HEK293T (cell line): Measurements from ENCODE around the gene DYRK3.

Experiments
- CTCF ChIA-PET: fragments of 350-600 bp; formaldehyde crosslinking; extraction: SDS; loops from one replicate; lab custom pipeline; 2021; ENCODE audit warnings: antibody characterized with exemption, inconsistent platforms; lab: Yijun Ruan, JAX
- POLR2A ChIA-PET: fragments of 350-600 bp; formaldehyde crosslinking; extraction: SDS; loops from one replicate; lab custom pipeline; 2020; ENCODE audit warnings: antibody characterized with exemption, inconsistent platforms; lab: Yijun Ruan, JAX
- DNase-seq: peaks from one replicate; pipeline ENCODE4 v3.0.0; 2012; ENCODE audit warnings: mixed read lengths; ENCODE audit errors: extremely low spot score
- ARNT ChIP-seq: fragments of 450-650 bp; IDR thresholded peaks from 2 replicates; pipeline ENCODE4 v1.6.1; 2017; ENCODE audit warnings: mild to moderate bottlenecking
- BHLHE40 ChIP-seq: fragments of 450-650 bp; IDR thresholded peaks from 2 replicates; pipeline ENCODE4 v1.6.1; 2016; ENCODE audit warnings: mild to moderate bottlenecking, moderate library complexity, borderline replicate concordance
- CTBP1 ChIP-seq: fragments of 450-650 bp; IDR thresholded peaks from 2 replicates; pipeline ENCODE4 v1.6.1; 2016; ENCODE audit warnings: borderline replicate concordance
- ELF4 ChIP-seq: fragments of 450-650 bp; IDR thresholded peaks from 2 replicates; pipeline ENCODE4 v1.6.1; 2017; ENCODE audit warnings: antibody characterized with exemption
- FOXA1 ChIP-seq: fragments of 450-650 bp; IDR thresholded peaks from 2 replicates; pipeline ENCODE4 v1.6.1; 2016; ENCODE audit warnings: mild to moderate bottlenecking
- FOXK2 ChIP-seq: fragments of 450-650 bp; IDR thresholded peaks from 2 replicates; pipeline ENCODE4 v1.6.1; 2016; ENCODE audit warnings: mild to moderate bottlenecking
- FOXM1 ChIP-seq: fragments of 450-650 bp; IDR thresholded peaks from 2 replicates; pipeline ENCODE4 v1.6.1; 2017; ENCODE audit warnings: mild to moderate bottlenecking, borderline replicate concordance
- HDGF ChIP-seq: fragments of 450-650 bp; IDR thresholded peaks from 2 replicates; pipeline ENCODE4 v1.6.1; 2017; ENCODE audit warnings: antibody characterized with exemption, borderline replicate concordance
- L3MBTL2 ChIP-seq: fragments of 450-650 bp; conservative IDR thresholded peaks from 2 replicates; pipeline ENCODE4 v1.6.1; 2016; ENCODE audit warnings: mild to moderate bottlenecking
- LEF1 ChIP-seq: fragments of 450-650 bp; IDR thresholded peaks from 2 replicates; pipeline ENCODE4 v1.6.1; 2017; ENCODE audit warnings: mild to moderate bottlenecking, borderline replicate concordance
- NFRKB ChIP-seq: fragments of 450-650 bp; IDR thresholded peaks from 2 replicates; pipeline ENCODE4 v1.6.1; 2016; ENCODE audit warnings: mild to moderate bottlenecking, moderate library complexity
- PKNOX1 ChIP-seq: fragments of 450-650 bp; IDR thresholded peaks from 2 replicates; pipeline ENCODE4 v1.6.1; 2016
- SP1 ChIP-seq: fragments of 450-650 bp; IDR thresholded peaks from 2 replicates; pipeline ENCODE4 v1.6.1; 2017
- SUZ12 ChIP-seq: fragments of 450-650 bp; IDR thresholded peaks from 2 replicates; pipeline ENCODE4 v1.6.1; 2016; ENCODE audit warnings: mild to moderate bottlenecking
- TARDBP ChIP-seq: fragments of 450-650 bp; IDR thresholded peaks from 2 replicates; pipeline ENCODE4 v1.6.1; 2016
- ZNF384 ChIP-seq: fragments of 450-650 bp; IDR thresholded peaks from 2 replicates; pipeline ENCODE4 v1.6.1; 2016

DYRK3 gene

GRCh38 chr1:206691604-206692003 is 56.3 kb downstream of the DYRK3 start:
- DNase-seq, result no peak
- POLR2A ChIA-PET, result no interaction called here
- CTCF ChIA-PET, result interaction anchor here (0.6 to 1.1 kb wide), 2 partner anchors 35 to 107 kb away, joined by 3 to 5 read pairs; no protein-coding TSS in a partner anchor
- TF ChIP-seq L3MBTL2, result no peak
- TF ChIP-seq LEF1, result no peak
- no peak for TF ChIP-seq FOXM1
- no peak for TF ChIP-seq BHLHE40
- no peak for TF ChIP-seq TARDBP
- no peak for TF ChIP-seq FOXA1
- no peak for TF ChIP-seq NFRKB
- no peak for TF ChIP-seq ARNT
- TF ChIP-seq FOXK2, result no peak
- no peak for TF ChIP-seq ELF4
- TF ChIP-seq CTBP1, result no peak
- TF ChIP-seq PKNOX1, result no peak

- POLR2A ChIA-PET, result interaction anchor here (0.9 to 1.6 kb wide), 2 partner anchors 9 to 18 kb away, joined by 3 to 4 read pairs; no protein-coding TSS in a partner anchor
- TF ChIP-seq BHLHE40 (no peak), SP1 (no peak), NFRKB (no peak), TARDBP (no peak), ELF4 (no peak), LEF1 (no peak), ARNT (no peak), FOXA1 (no peak), ZNF384 (no peak), PKNOX1 (no peak), FOXM1 (no peak), HDGF (no peak)
- CTCF ChIA-PET, result interaction anchor here (1.2 kb wide), 2 partner anchors 35 to 241 kb away, joined by 3 read pairs; no protein-coding TSS in a partner anchor
- DNase-seq, result no peak
These were observed 57.7 kb downstream of the DYRK3 start for GRCh38 chr1:206693029-206693428.

GRCh38 chr1:206693592-206693991 is 58.3 kb downstream of the DYRK3 start:
- CTCF ChIA-PET, result interaction anchor here (1.2 kb wide), 1 partner anchor 240 kb away, joined by 3 read pairs; no protein-coding TSS in a partner anchor
- TF ChIP-seq SUZ12, result no peak
- no peak for TF ChIP-seq FOXM1
- no peak for TF ChIP-seq HDGF
- no peak for TF ChIP-seq ZNF384
- TF ChIP-seq CTBP1, result no peak
- TF ChIP-seq SP1, result no peak
- no peak for TF ChIP-seq LEF1
- TF ChIP-seq PKNOX1, result no peak
- TF ChIP-seq FOXA1, result no peak
- TF ChIP-seq TARDBP, result no peak
- TF ChIP-seq ELF4, result no peak
- no peak for TF ChIP-seq NFRKB
- TF ChIP-seq ARNT, result no peak
- no peak for TF ChIP-seq L3MBTL2
- TF ChIP-seq BHLHE40, result no peak
- TF ChIP-seq FOXK2, result no peak
- DNase-seq, result no peak
- POLR2A ChIA-PET, result interaction anchor here (1.6 kb wide), 1 partner anchor 18 kb away, joined by 4 read pairs; no protein-coding TSS in a partner anchor

GRCh38 chr1:206694171-206695124 is 59.1 kb downstream of the DYRK3 start:
- ChIA-PET CTCF (no interaction called here), POLR2A (no interaction called here)
- TF ChIP-seq ELF4, result no peak
- TF ChIP-seq CTBP1, result no peak
- DNase-seq, result no peak

GRCh38 chr1:206695733-206696132 is 60.4 kb downstream of the DYRK3 start:
- DNase-seq, result no peak
- TF ChIP-seq L3MBTL2, result no peak
- POLR2A ChIA-PET, result no interaction called here
- CTCF ChIA-PET, result no interaction called here
